B cell (primary cell): Measurements from ENCODE around the gene EML6. TPM values are rescaled to one million over a fixed set of nuclear protein-coding genes. Genes with fewer than 3 reads are reported as not detected.

Experiments used
- ATAC-seq: fragments of 200-7000 bp; cut with Tn5 transposase; one replicate; pipeline ENCODE4 v1.10.0; 2021; ENCODE audit warnings: low read depth, mild to moderate bottlenecking, moderate number of reproducible peaks, moderate library complexity
- CTCF ChIA-PET: fragments of 350-600 bp; sonication (Branson Sonifier 250); formaldehyde crosslinking; loops from one replicate; lab custom pipeline; 2021; ENCODE audit warnings: antibody characterized with exemption, inconsistent platforms; lab: Charles Lee
- POLR2A ChIA-PET: fragments of 350-600 bp; sonication (Branson Sonifier 250); formaldehyde crosslinking; loops from one replicate; lab custom pipeline; 2021; ENCODE audit warnings: antibody characterized with exemption; lab: Charles Lee
- DNase-seq: peaks from one replicate; pipeline ENCODE4 v3.0.0; 2013
- H2AFZ ChIP-seq: 2 replicates; pipeline ENCODE4 v1.6.1; 2012; ENCODE audit warnings: mild to moderate bottlenecking, low read depth, low read length; ENCODE audit not compliant: insufficient read depth, poor library complexity, severe bottlenecking
- H3K27ac ChIP-seq, 2 donors: 1 replicate in 1 of 2; 2 replicates in 1 of 2; pipeline ENCODE4 v1.5.1; 2012 to 2013; ENCODE audit warnings: low read length in 2 of 2, mild to moderate bottlenecking in 2 of 2, moderate library complexity in 1 of 2
- H3K27me3 ChIP-seq, 4 experiments: fragments of 200-600 bp in 1 of 4; sonication (generic) in 1 of 4; replicated peaks in 1 of 4; 1 replicate in 2 of 4; 2 replicates in 2 of 4; pipeline versions ENCODE4 v1.6.1 to v1.7.0; 2013 to 2016; ENCODE audit warnings: low read length in 3 of 4, mild to moderate bottlenecking in 2 of 4, mixed read lengths in 1 of 4, moderate library complexity in 1 of 4; ENCODE audit not compliant: insufficient read depth in 4 of 4, control insufficient read depth in 3 of 4; ENCODE audit errors: control extremely low read depth in 1 of 4
- H3K36me3 ChIP-seq, 2 experiments: replicated peaks in 1 of 2; 1 replicate in 1 of 2; 2 replicates in 1 of 2; pipeline versions ENCODE4 v1.6.1 to v1.7.1; 2013; ENCODE audit warnings: low read length in 1 of 2; ENCODE audit not compliant: insufficient read depth in 2 of 2, control insufficient read depth in 1 of 2; ENCODE audit errors: control extremely low read depth in 1 of 2, extremely low read depth in 1 of 2
- H3K4me1 ChIP-seq, 2 donors: fragments of 200-600 bp in 1 of 2; sonication (generic) in 1 of 2; 1 replicate in 1 of 2; 2 replicates in 1 of 2; pipeline versions ENCODE4 v1.5.1 to v1.6.1; 2013 to 2017; ENCODE audit warnings: low read length in 2 of 2; ENCODE audit not compliant: control insufficient read depth in 2 of 2, insufficient read depth in 2 of 2
- H3K4me2 ChIP-seq: replicated peaks from 2 replicates; pipeline ENCODE3; 2012; ENCODE audit warnings: mild to moderate bottlenecking, low read depth, low read length; ENCODE audit not compliant: poor library complexity, severe bottlenecking
- H3K4me3 ChIP-seq, 5 experiments: fragments of 200-600 bp in 1 of 5; sonication (generic) in 1 of 5; 1 replicate in 3 of 5; 2 replicates in 2 of 5; pipeline versions ENCODE4 v1.5.1 to v1.7.0; 2011 to 2016; ENCODE audit warnings: low read length in 4 of 5, mild to moderate bottlenecking in 4 of 5, low read depth in 2 of 5, control low read depth in 1 of 5, moderate library complexity in 1 of 5; ENCODE audit not compliant: insufficient read depth in 1 of 5; ENCODE audit errors: control extremely low read depth in 1 of 5, extremely low read depth in 1 of 5
- H3K79me2 ChIP-seq: fragments of 200-600 bp; sonication (generic); one replicate; pipeline ENCODE4 v1.6.0; 2016; ENCODE audit warnings: low read length; ENCODE audit not compliant: control insufficient read depth, insufficient read depth
- H3K9ac ChIP-seq: fragments of 200-600 bp; sonication (generic); 2 replicates; pipeline ENCODE4 v1.6.1; 2017; ENCODE audit warnings: mild to moderate bottlenecking, low read length, moderate library complexity
- H3K9me3 ChIP-seq, 3 donors: one replicate each; pipeline versions ENCODE4 v1.6.1 to v1.7.1; 2013; ENCODE audit warnings: low read length in 2 of 3; ENCODE audit not compliant: control insufficient read depth in 2 of 3, insufficient read depth in 1 of 3; ENCODE audit errors: control extremely low read depth in 1 of 3
- H4K20me1 ChIP-seq: 2 replicates; pipeline ENCODE4 v1.6.0; 2012; ENCODE audit warnings: mild to moderate bottlenecking, low read length; ENCODE audit not compliant: insufficient read depth, control insufficient read depth, poor library complexity, severe bottlenecking
- H3K27ac Mint-ChIP-seq: one replicate; pipeline ENCODE4 v1.8.0; 2021; ENCODE audit warnings: mixed read lengths
- H3K27me3 Mint-ChIP-seq: one replicate; pipeline ENCODE4 v1.8.0; 2021; ENCODE audit warnings: mixed read lengths
- H3K4me1 Mint-ChIP-seq: one replicate; pipeline ENCODE4 v1.8.0; 2021; ENCODE audit warnings: mixed read lengths
- H3K4me3 Mint-ChIP-seq: one replicate; pipeline ENCODE4 v1.8.0; 2021; ENCODE audit warnings: mixed read lengths
- H3K9me3 Mint-ChIP-seq: one replicate; pipeline ENCODE4 v1.8.0; 2022; ENCODE audit warnings: mixed read lengths; ENCODE audit not compliant: insufficient read depth
- EZH2 ChIP-seq: IDR thresholded peaks from 2 replicates; pipeline ENCODE4 v1.6.1; 2012; ENCODE audit warnings: borderline replicate concordance, low read depth, mild to moderate bottlenecking, moderate library complexity, low read length; ENCODE audit not compliant: insufficient read depth, poor library complexity, severe bottlenecking
- WGBS: methylation state at CpG from one replicate; pipeline ENCODE4 v1.1.5; 2013; ENCODE audit warnings: missing lambda C conversion rate; ENCODE audit not compliant: insufficient coverage; 5-methylcytosine and 5-hydroxymethylcytosine counted together
- intact Hi-C: fragments of 100-400 bp; cut with micrococcal nuclease; formaldehyde crosslinking; loops from one replicate; pipeline ENCODE4 v1.10.0; 2022
- polyA plus RNA-seq: library from polyadenylated mRNA; depleted of rRNA; stranded (reverse); fragments of >200 nt; gene quantifications from 2 replicates; pipeline ENCODE4 v1.2.3, GENCODE V29; 2012
- total RNA-seq, 2 donors: library from RNA; stranded (reverse); fragments of 120-200 nt in 1 of 2; gene quantifications; 1 replicate in 1 of 2; 2 replicates in 1 of 2; pipeline versions ENCODE4 v1.2.3 to v1.2.4, GENCODE V29; 2013 to 2022
- TF ChIP-seq, protein P1 (sequence below): fragments of 200-600 bp; IDR thresholded peaks from one replicate; pipeline ENCODE4 v1.8.0; 2022; ENCODE audit warnings: antibody characterized with exemption, mild to moderate bottlenecking

The EML6 gene
- total and polyA plus RNA-seq, 2 donors (not counting 1 experiment from before 2014, with no cell fraction given), result 42.5 to 53.7 TPM

DNA sequence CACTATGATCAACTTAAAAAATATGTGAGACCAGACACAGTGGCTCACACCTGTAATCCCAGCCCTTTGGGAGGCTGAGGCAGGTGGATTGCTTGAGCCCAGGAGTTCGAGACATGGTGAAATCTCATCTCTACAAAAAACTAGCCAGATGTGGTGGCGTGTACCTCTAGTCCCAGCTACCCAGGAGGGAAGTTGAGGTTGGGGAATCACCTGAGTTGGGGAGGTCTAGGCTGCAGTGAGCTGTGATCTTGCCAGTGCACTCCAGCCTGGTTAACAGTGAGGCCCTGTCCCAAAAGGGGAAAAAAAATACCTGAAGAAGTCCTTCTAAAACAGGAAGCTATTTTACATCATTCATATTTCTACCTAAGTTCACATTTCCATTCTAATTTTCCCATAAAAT is 144.0 kb downstream of the EML6 start:
- WGBS, result no CpG with 5 or more reads among the region's 2 CpGs
- intact Hi-C loops, result no loop called here
- Mint-ChIP-seq H3K9me3 (no peaks in the 10 kb centered on the region), H3K27me3 (no peaks in the 10 kb centered on the region), H3K27ac (peak overlapping the region; percentile 77), H3K4me3 (peak overlapping the region; percentile 26), H3K4me1 (peaks cover 15% of the 10 kb centered on the region)
- CTCF ChIA-PET, result interaction anchor here (0.5 to 1.7 kb wide), 3 partner anchors 30 to 795 kb away, joined by 3 to 7 read pairs (median 4); no protein-coding TSS in a partner anchor
- Histone ChIP-seq H4K20me1 (no peaks in the 10 kb centered on the region), H3K9me3 (no peaks in the 10 kb centered on the region), H3K79me2 (no peaks in the 10 kb centered on the region), H3K4me1 (peaks cover 14% of the 10 kb centered on the region in 2 donors), H3K9ac (no peak overlapping the region), H3K27me3 (no peaks in the 10 kb centered on the region), H2AFZ (peak overlapping the region; percentile 68), H3K36me3 (no peaks in the 10 kb centered on the region), H3K4me3 (no peak overlapping the region), H3K27ac (peak overlapping the region; percentile 22 to 71), H3K4me2 (peak overlapping the region; percentile 43)
- POLR2A ChIA-PET, result no interaction called here
- ATAC-seq, result peak; percentile 66
- DNase-seq, result peak; percentile 59
- TF ChIP-seq, protein P1, sequence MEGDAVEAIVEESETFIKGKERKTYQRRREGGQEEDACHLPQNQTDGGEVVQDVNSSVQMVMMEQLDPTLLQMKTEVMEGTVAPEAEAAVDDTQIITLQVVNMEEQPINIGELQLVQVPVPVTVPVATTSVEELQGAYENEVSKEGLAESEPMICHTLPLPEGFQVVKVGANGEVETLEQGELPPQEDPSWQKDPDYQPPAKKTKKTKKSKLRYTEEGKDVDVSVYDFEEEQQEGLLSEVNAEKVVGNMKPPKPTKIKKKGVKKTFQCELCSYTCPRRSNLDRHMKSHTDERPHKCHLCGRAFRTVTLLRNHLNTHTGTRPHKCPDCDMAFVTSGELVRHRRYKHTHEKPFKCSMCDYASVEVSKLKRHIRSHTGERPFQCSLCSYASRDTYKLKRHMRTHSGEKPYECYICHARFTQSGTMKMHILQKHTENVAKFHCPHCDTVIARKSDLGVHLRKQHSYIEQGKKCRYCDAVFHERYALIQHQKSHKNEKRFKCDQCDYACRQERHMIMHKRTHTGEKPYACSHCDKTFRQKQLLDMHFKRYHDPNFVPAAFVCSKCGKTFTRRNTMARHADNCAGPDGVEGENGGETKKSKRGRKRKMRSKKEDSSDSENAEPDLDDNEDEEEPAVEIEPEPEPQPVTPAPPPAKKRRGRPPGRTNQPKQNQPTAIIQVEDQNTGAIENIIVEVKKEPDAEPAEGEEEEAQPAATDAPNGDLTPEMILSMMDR, result no peak
- TF ChIP-seq EZH2, result no peak

DNA sequence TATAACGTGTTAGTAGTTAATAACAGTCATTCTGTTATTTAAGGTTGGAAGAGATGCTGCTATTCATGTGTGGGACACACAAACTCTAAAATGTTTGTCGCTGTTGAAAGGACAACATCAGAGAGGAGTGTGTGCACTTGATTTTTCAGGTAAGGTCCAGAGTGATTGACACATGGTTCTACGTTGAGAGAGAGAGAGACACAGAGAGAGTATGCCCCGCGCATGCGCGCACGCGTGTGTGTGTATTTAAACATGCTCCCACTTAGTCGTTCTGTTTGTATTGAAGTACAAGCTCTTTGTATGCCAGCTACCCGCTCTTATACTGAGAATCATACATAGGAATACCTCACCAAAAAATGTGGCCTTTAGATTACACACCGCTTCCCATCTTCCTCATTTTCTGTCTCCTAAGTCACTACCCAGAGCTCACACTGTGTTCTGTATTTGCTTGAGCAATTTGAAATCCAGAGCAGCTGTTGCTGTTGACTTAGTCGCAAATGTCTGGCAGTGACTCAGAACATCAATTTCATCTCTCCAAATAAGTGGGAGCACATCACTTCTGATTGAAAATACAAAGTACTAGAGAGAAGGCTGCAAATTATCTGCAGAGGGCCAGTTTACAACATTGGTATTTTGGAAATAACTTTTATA is 148.1 kb downstream of the EML6 start:
- no peaks in the 10 kb centered on the region for H3K36me3 ChIP-seq
- Mint-ChIP-seq H3K4me1 (peaks cover 14% of the 10 kb centered on the region), H3K4me3 (no peak overlapping the region), H3K27ac (no peak overlapping the region), H3K27me3 (no peaks in the 10 kb centered on the region), H3K9me3 (no peaks in the 10 kb centered on the region)
- CTCF ChIA-PET, result interaction anchor here (1.3 kb wide), 1 partner anchor 33 kb away, joined by 3 read pairs; no protein-coding TSS in a partner anchor
- WGBS, result 98% methylated on average over 11 of the region's 13 CpGs
- no peak for TF ChIP-seq EZH2
- TF ChIP-seq, protein P1, result no peak
- H3K9ac ChIP-seq, result no peak overlapping the region
- H3K27me3 ChIP-seq, result no peaks in the 10 kb centered on the region
- POLR2A ChIA-PET, result no interaction called here
- H3K27ac ChIP-seq, result no peak overlapping the region
- no peaks in the 10 kb centered on the region for H3K79me2 ChIP-seq
- DNase-seq (no peak), ATAC-seq (no peak)
- no peak overlapping the region for H2AFZ ChIP-seq
- intact Hi-C loops, result no loop called here
- no peak overlapping the region for H3K4me3 ChIP-seq
- peaks cover 13% of the 10 kb centered on the region in 2 donors for H3K4me1 ChIP-seq
- no peak overlapping the region for H3K4me2 ChIP-seq
- no peaks in the 10 kb centered on the region for H4K20me1 ChIP-seq
- H3K9me3 ChIP-seq, result no peaks in the 10 kb centered on the region
